ELF-1 (cell line): ENCODE data around the gene PIK3R3.
"Not testable (repeated sequence)": the region's sequence is repeated elsewhere in the genome, so short reads cannot be mapped to it uniquely, and the experiment has no call there.

Source experiments
- DNase-seq: peaks from one replicate; pipeline ENCODE4 v3.0.0-alpha.2; 2016; ENCODE audit warnings: low read depth, low spot score

Gene PIK3R3

GRCh38 chr1:46102769-46103476, 29.5 kb downstream of the PIK3R3 start:
- DNase-seq = no peak

DNA sequence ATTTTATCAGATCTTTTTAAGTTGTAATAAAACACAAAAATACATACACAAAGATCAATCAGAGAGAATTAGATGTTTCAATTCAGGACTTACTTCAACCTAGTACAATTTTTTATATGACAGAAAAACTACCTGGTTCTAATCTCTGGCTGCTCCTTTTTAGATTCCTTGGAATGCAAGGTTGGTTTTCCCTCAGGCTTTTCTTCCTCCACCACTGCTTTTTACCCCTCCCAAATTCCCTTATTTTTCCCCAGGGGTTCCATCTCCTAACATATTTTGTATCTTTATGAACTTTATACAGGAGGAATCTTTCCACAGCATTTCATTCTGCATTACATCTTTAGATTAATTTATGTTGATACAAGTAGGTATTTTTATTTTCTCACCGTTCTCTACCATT, 33.2 kb downstream of the PIK3R3 start:
- no peak for DNase-seq

DNA sequence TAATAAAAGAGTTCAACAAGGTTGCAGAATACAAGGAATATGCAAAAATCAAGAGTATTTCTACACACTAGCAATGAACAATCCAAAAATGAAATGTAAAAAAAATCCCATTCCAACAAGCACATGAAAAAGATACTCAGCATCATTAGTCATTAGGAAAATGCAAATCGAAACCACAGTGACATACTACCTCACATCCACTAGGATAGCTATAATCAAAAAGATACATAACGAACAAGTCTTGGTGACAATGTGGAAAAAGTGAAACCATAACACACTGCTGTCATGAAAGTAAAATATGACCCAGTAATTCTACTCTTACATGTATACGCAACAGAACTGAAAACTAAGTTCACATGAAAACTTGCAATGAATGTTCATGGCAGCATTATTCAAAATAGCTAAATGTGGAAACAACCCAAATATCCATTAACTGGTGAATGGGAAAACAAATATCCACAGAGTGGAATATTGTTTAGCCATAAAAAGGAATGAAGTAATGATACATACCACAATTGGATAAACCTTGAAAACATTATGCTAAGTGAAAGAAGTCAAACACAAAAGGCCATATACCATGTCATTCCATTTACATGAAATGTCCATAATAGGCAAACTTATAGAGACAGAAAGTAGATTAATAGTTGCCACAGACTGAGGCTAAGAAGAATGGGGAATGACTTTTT, 34.3 kb downstream of the PIK3R3 start:
- no peak for DNase-seq

GRCh38 chr1:46097149-46097472, 35.3 kb downstream of the PIK3R3 start:
- DNase-seq = no peak

GRCh38 chr1:46096269-46097148, 35.9 kb downstream of the PIK3R3 start:
- DNase-seq = no peak

DNA sequence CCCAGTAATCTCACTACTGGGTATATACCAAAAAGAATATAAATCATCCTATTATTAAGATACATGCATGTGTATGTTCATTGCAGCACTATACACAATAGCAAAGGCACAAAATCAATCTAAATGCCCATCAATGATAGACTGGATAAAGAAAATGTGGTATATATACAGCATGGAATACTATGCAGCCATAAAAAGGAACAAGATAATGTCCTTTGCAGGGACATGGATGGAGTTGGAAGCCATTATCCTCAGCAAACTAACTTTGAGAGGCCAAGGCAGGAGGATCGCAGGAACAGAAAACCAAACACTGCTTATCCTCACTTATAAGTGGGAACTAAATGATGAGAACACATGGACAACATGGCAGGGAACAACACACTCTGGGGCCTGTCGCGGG, 37.3 kb downstream of the PIK3R3 start:
- DNase-seq = not testable (repeated sequence)

DNA sequence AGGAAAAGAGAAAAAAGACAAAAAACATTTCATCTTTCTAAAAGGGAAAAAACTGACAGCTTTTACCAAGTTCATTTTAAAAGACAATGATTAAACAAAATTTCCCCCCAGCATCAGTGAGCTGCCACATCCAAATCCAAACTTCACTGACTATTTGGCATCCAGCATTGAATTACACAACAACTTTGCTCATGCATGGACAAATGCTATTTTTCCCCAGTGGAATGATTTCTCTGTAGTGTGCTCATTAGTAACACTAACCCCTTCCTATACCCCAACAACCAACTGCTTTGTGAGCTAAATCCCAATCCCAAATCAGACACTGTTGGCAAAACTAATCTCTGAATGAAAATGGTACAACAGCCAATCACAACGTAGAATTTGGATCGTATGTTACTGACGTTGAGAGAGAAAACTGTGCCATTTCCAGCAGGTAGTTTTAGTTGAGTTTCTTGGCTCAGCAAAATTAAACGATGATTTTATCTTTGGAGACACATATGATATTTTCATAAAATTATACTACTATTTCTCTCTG, 37.9 kb downstream of the PIK3R3 start:
- no peak for DNase-seq

DNA sequence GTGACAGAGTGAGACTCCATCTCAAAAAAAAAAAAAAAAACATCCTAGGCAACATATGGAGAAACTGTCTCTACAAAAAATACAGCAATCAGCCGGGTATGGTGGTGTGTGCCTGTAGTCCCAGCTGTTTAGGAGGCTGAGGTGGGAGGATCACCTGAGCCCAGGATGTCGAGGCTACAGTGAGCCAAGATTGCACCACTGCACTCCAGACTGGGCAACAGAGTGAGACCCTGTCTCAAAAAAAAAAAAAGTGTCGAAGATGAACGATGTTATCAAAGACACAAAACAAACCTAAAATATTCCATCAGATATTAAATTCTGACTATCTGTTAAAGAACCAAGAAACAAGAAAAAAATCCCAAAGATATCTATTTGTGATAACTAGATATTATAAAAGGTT, 38.6 kb downstream of the PIK3R3 start:
- not testable (repeated sequence) for DNase-seq

GRCh38 chr1:46087891-46088290, 44.5 kb downstream of the PIK3R3 start:
- no peak for DNase-seq

- no peak for DNase-seq
Observed at GRCh38 chr1:46086576-46086975, 45.9 kb downstream of the PIK3R3 start.

- no peak for DNase-seq
Observed at GRCh38 chr1:46084553-46085451, 47.6 kb downstream of the PIK3R3 start.

GRCh38 chr1:46083579-46083978, 48.9 kb downstream of the PIK3R3 start:
- DNase-seq = no peak

- DNase-seq = no peak
Observed at GRCh38 chr1:46081619-46082018, 50.8 kb downstream of the PIK3R3 start.

GRCh38 chr1:46081206-46081605, 51.2 kb downstream of the PIK3R3 start:
- DNase-seq = no peak

DNA sequence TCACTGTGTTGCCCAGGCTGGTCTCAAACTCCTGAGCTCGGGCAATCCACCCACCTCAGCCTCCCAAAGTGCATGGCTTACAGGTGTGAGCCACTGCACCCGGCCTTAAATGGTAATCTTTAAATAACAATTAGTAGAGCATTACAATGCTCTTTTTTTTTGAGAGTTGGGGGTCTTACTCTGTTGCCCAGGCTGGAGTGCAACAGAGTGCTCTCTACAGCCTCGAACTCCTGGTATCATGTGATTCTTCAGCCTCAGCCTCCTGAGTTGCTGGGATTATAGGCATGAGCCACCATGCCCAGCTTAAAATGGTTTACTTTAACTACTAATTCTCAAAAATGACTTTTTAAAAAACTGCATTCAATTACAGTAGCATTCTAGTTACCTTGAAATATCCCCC, 52.2 kb downstream of the PIK3R3 start:
- DNase-seq = no peak

DNA sequence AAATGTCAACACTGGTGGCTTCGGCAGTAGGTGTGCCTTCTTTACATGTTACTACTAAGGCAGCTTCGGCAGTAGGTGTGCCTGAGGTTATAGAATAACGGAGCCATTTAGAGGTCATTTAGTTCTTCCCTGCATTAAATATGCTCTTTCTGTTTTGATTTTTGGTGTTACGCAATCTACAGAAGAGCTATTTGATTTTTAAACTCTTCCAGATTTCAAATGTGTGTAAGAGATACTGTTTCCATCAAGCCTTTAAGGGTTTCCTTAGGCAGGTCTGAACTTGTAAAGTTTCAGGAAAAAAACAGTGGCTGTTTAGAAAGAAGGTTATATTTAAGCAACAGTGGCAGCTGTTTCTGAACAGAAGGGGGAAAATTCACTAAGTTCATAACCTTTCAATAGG, 54.8 kb downstream of the PIK3R3 start:
- no peak for DNase-seq

- DNase-seq = no peak
Observed at GRCh38 chr1:46076343-46076742, 56.1 kb downstream of the PIK3R3 start.

GRCh38 chr1:46072975-46073374, 59.5 kb downstream of the PIK3R3 start:
- DNase-seq = no peak

DNA sequence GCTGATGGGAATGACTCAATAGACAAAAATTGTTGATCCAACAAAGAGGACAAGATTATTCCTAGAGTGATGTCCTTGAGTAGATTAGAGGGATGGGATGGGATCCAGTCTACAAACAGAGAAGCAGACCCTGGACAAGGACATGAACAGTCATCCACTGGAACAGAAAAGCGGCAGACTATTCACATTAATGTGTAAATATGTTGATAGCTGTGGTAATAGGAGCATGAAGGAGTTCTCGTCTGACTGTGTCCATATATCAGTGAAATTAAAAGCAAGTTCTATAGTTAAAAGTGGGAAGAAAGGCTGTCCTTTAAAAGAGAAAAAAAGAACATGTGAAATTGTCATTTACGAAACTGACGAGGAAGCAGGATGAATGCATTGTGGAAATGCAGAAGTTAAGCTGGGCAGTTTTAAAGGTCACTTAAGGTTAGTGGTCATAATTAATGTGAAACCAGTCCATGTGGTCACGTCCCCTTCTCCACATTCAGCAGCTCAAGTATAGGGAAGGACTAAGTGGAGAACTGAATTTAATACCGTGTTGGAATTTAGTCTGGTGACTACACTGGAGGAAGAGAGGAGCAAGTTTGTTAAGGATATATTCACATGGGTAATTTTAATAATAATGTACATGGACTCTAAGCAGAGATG, 62.1 kb downstream of the PIK3R3 start:
- DNase-seq = no peak

DNA sequence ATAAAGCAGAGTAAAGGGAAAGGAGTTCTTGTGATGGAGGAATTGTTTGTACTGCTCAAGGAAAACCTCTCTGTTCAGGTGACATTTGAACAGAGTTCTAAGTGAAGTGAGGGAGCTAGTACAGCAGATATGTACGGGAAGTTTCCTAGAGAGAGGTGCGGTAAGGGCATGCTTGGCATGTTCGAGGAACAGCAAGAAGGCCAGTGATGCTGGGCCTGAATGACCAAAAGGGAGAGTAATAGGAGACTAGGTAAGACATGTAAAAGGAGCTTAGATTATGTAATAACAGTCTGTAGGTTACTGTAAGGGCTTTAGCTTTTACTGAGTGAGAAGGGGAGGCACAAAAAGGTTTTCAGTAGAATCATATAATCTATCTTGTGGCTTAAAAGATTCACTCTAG, 63.9 kb downstream of the PIK3R3 start:
- no peak for DNase-seq

GRCh38 chr1:46067652-46068051, 64.8 kb downstream of the PIK3R3 start:
- DNase-seq = no peak
